ENCODE results near the gene IPO4. TPM values are rescaled to one million over a fixed set of nuclear protein-coding genes. Genes with fewer than 3 reads are reported as not detected.

Gene IPO4
- total RNA-seq, 2 donors from 2014 or later: 19.9 to 64.6 TPM

- H3K4me3 ChIP-seq: no peak overlapping the region
- ATAC-seq (ENCODE audit: insufficient number of reproducible peaks, low FRiP score, low read depth) (no peak), DNase-seq (ENCODE audit: low spot score) (no peak)
- no peak overlapping the region for H3K27ac ChIP-seq
- peaks cover 7 to 13% of the 10 kb centered on the region in 2 donors for H3K4me1 ChIP-seq (ENCODE audit: control insufficient read depth in 1 of 2, low read depth in 2 of 2)
- TF ChIP-seq CTCF (IDR thresholded peaks at IDR 0.05): no peak
- H3K27me3 ChIP-seq (replicated peaks; ENCODE audit: insufficient read depth): no peaks in the 10 kb centered on the region
- H3K9me3 ChIP-seq: no peaks in the 10 kb centered on the region
- no peaks in the 10 kb centered on the region for H3K36me3 ChIP-seq
Measured at GRCh38 chr14:24132061-24132685, 56.4 kb downstream of the IPO4 start.

- Histone ChIP-seq H3K27me3 (replicated peaks; ENCODE audit: insufficient read depth) (no peaks in the 10 kb centered on the region), H3K27ac (no peak overlapping the region), H3K36me3 (no peaks in the 10 kb centered on the region), H3K4me1 (ENCODE audit: control insufficient read depth in 1 of 2, low read depth in 2 of 2) (peaks cover under 1 to 7% of the 10 kb centered on the region in 2 donors), H3K9me3 (no peaks in the 10 kb centered on the region), H3K4me3 (no peak overlapping the region)
- ATAC-seq (ENCODE audit: insufficient number of reproducible peaks, low FRiP score, low read depth) (no peak), DNase-seq (ENCODE audit: low spot score) (no peak)
- no peak for TF ChIP-seq CTCF (IDR thresholded peaks at IDR 0.05)
Measured at GRCh38 chr14:24131549-24131966, 57.1 kb downstream of the IPO4 start.

GRCh38 chr14:24130717-24131548 lies 57.7 kb downstream of the IPO4 start:
- H3K9me3 ChIP-seq: no peaks in the 10 kb centered on the region
- ATAC-seq (ENCODE audit: insufficient number of reproducible peaks, low FRiP score, low read depth) (no peak), DNase-seq (ENCODE audit: low spot score) (no peak)
- no peak overlapping the region for H3K4me3 ChIP-seq
- H3K27ac ChIP-seq: no peak overlapping the region
- TF ChIP-seq CTCF (IDR thresholded peaks at IDR 0.05): no peak
- H3K4me1 ChIP-seq (ENCODE audit: control insufficient read depth in 1 of 2, low read depth in 2 of 2): peaks cover 0 to 6% of the 10 kb centered on the region in 2 donors
- H3K36me3 ChIP-seq: no peaks in the 10 kb centered on the region
- H3K27me3 ChIP-seq (replicated peaks; ENCODE audit: insufficient read depth): no peaks in the 10 kb centered on the region

GRCh38 chr14:24130380-24130716 lies 58.3 kb downstream of the IPO4 start, which contains the start of gene FITM1:
TSS of gene FITM1 (plus strand) at chr14:24130659. CDS start at chr14:24131564, 905 bp downstream.
- H3K9me3 ChIP-seq: no peaks in the 10 kb centered on the region
- TF ChIP-seq CTCF (IDR thresholded peaks at IDR 0.05): no peak
- no peaks in the 10 kb centered on the region for H3K27me3 ChIP-seq (replicated peaks; ENCODE audit: insufficient read depth)
- no peaks in the 10 kb centered on the region for H3K36me3 ChIP-seq
- no peak within 1 kb of the TSS for H3K27ac ChIP-seq
- H3K4me3 ChIP-seq: no peak within 1 kb of the TSS
- peaks cover 0 to 3% of the 10 kb centered on the region in 2 donors for H3K4me1 ChIP-seq (ENCODE audit: control insufficient read depth in 1 of 2, low read depth in 2 of 2)
- DNase-seq (ENCODE audit: low spot score) (no peak), ATAC-seq (ENCODE audit: insufficient number of reproducible peaks, low FRiP score, low read depth) (no peak)

Other genes with a start within 250 kb of the IPO4 start
- 10 to 100 TPM; 18.0 to 20.6 TPM for gene DHRS4, start 235.0 kb downstream of the IPO4 start, total RNA-seq
- 1 to 10 TPM; 5.5 to 6.9 TPM for gene DHRS4L2, start 199.9 kb downstream of the IPO4 start, total RNA-seq
- gene CARMIL3, start 136.8 kb downstream of the IPO4 start, total RNA-seq: under 1 TPM in 1 of 2 donors, not detected in 1; 0.14 TPM
- 1 to 10 TPM; 1.3 to 2.4 TPM for gene CPNE6, start 117.3 kb downstream of the IPO4 start, total RNA-seq
- 10 to 100 TPM; 11.4 to 16.9 TPM for gene PCK2, start 94.5 kb downstream of the IPO4 start, total RNA-seq
- gene DCAF11, start 74.0 kb downstream of the IPO4 start, total RNA-seq: 10 to 100 TPM; 52.8 to 54.2 TPM
- gene NRL, start 73.9 kb downstream of the IPO4 start, total RNA-seq: 1 to 10 TPM in 1 of 2 donors, under 1 TPM in 1; 0.92 to 6.1 TPM
- under 1 TPM in 1 of 2 donors, not detected in 1; 0.78 TPM for gene FITM1, start 58.2 kb downstream of the IPO4 start, total RNA-seq
- gene PSME1, start 52.6 kb downstream of the IPO4 start, total RNA-seq: 10 to 100 TPM; 61.2 to 84.5 TPM
- 10 to 100 TPM in 1 of 2 donors, 1 to 10 TPM in 1; 4.9 to 18.6 TPM for gene EMC9, start 47.2 kb downstream of the IPO4 start, total RNA-seq
- 10 to 100 TPM; 24.6 to 28.8 TPM for gene PSME2, start 42.2 kb downstream of the IPO4 start, total RNA-seq
- 10 to 100 TPM; 60.4 to 94.6 TPM for gene RNF31, start 41.3 kb downstream of the IPO4 start, total RNA-seq
- 10 to 100 TPM; 74.8 to 86.1 TPM for gene IRF9, start 27.6 kb downstream of the IPO4 start, total RNA-seq
- 10 to 100 TPM; 13.1 to 23.6 TPM for gene REC8, start 16.7 kb downstream of the IPO4 start, total RNA-seq
- 10 to 100 TPM; 51.8 to 81.9 TPM for gene TM9SF1, start 6.6 kb upstream of the IPO4 start, total RNA-seq
- not detected for gene TSSK4, start 16.9 kb upstream of the IPO4 start, total RNA-seq
- 10 to 100 TPM; 33.4 to 58.3 TPM for gene CHMP4A, start 24.7 kb upstream of the IPO4 start, total RNA-seq
- 10 to 100 TPM; 15.7 to 24.0 TPM for gene MDP1, start 27.2 kb upstream of the IPO4 start, total RNA-seq
- 10 to 100 TPM; 76.0 to 91.4 TPM for gene NEDD8, start 43.6 kb upstream of the IPO4 start, total RNA-seq
- gene GMPR2, start 44.1 kb upstream of the IPO4 start, total RNA-seq: 10 to 100 TPM; 39.2 to 51.3 TPM
- gene TINF2, start 53.8 kb upstream of the IPO4 start, total RNA-seq: 10 to 100 TPM; 52.4 to 83.5 TPM
- under 1 TPM in 1 of 2 donors, not detected in 1; 0.21 TPM for gene TGM1, start 74.4 kb upstream of the IPO4 start, total RNA-seq
- gene RABGGTA, start 82.8 kb upstream of the IPO4 start, total RNA-seq: 10 to 100 TPM; 28.2 to 44.7 TPM
- 10 to 100 TPM; 25.5 to 31.4 TPM for gene DHRS1, start 111.0 kb upstream of the IPO4 start, total RNA-seq
- gene NOP9, start 111.0 kb upstream of the IPO4 start, total RNA-seq: 10 to 100 TPM; 15.8 to 19.2 TPM
- gene CIDEB, start 119.2 kb upstream of the IPO4 start, total RNA-seq: 10 to 100 TPM; 10.9 to 17.3 TPM
- 10 to 100 TPM; 15.2 to 21.8 TPM for gene LTB4R2, start 121.3 kb upstream of the IPO4 start, total RNA-seq
- gene LTB4R, start 122.7 kb upstream of the IPO4 start, total RNA-seq: 10 to 100 TPM in 1 of 2 donors, 1 to 10 TPM in 1; 8.9 to 13.1 TPM
- gene ADCY4, start 146.3 kb upstream of the IPO4 start, total RNA-seq: 10 to 100 TPM; 25.5 to 28.7 TPM
- 10 to 100 TPM in 1 of 2 donors, 1 to 10 TPM in 1; 6.8 to 17.9 TPM for gene RIPK3, start 151.2 kb upstream of the IPO4 start, total RNA-seq
- gene NFATC4, start 179.4 kb upstream of the IPO4 start, total RNA-seq: 10 to 100 TPM; 62.0 to 84.5 TPM
- 10 to 100 TPM in 1 of 2 donors, 1 to 10 TPM in 1; 9.5 to 11.6 TPM for gene NYNRIN, start 210.2 kb upstream of the IPO4 start, total RNA-seq
- gene CBLN3, start 240.9 kb upstream of the IPO4 start, total RNA-seq: 1 to 10 TPM; 1.3 to 4.2 TPM
- gene KHNYN, start 241.1 kb upstream of the IPO4 start, total RNA-seq: 10 to 100 TPM; 62.8 to 71.6 TPM

All from thoracic aorta (tissue), 2 donors.